ENCODE measurements around the gene KCNIP1.

DNA sequence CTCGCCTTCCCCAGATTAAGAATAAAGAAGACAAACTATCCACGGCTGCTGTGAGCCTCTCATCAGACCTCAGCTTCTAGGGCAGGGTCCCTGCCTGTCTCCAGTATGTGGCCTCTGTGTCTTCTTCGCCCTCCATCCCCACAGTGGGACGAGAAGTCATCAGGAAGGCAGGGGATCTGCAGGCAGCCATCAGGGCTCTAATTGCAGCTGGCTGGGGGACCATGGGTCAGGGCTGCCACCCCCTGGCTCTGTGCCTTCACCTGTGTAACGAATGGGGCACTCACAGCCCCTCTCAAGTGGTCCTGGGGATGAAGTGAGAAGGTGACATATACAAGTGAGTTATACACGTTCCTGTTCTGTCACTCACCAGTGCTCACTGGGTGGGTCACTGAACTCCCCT is 139.8 kb downstream of the KCNIP1 start:
- TF ChIP-seq SP1 (CRISPR knock-in tag; IDR thresholded peaks at IDR 0.05) (no peak), ETS1 (conservative IDR thresholded peaks at IDR 0.05; ENCODE audit: control insufficient read depth, low read depth, low read length) (no peak), CHD2 (IDR thresholded peaks at IDR 0.05; ENCODE audit: low read depth, low read length) (no peak), JUN (IDR thresholded peaks at IDR 0.05; ENCODE audit: borderline replicate concordance, low read depth, low read length) (no peak), JUN (CRISPR knock-in tag; IDR thresholded peaks at IDR 0.05; ENCODE audit: borderline replicate concordance) (no peak), ZNF143 (CRISPR knock-in tag; IDR thresholded peaks at IDR 0.05) (no peak), CHD4 (IDR thresholded peaks at IDR 0.05; ENCODE audit: insufficient read depth, insufficient replicate concordance, low read depth, low read length, poor library complexity, severe bottlenecking) (no peak), NFIC (IDR thresholded peaks at IDR 0.05) (no peak), NRF1 (conservative IDR thresholded peaks at IDR 0.05 in 1 of 2, IDR thresholded peaks at IDR 0.05 in 1 of 2) (no peak), BRCA1 (IDR thresholded peaks at IDR 0.05) (no peak), BRCA1 (CRISPR knock-in tag; IDR thresholded peaks at IDR 0.05) (no peak), PRPF4 (IDR thresholded peaks at IDR 0.05; ENCODE audit: insufficient read depth, low read depth, low read length, poor library complexity, severe bottlenecking) (no peak), ZNF384 (IDR thresholded peaks at IDR 0.05; ENCODE audit: low read depth, low read length) (no peak)
- TF ChIP-seq, protein P1, sequence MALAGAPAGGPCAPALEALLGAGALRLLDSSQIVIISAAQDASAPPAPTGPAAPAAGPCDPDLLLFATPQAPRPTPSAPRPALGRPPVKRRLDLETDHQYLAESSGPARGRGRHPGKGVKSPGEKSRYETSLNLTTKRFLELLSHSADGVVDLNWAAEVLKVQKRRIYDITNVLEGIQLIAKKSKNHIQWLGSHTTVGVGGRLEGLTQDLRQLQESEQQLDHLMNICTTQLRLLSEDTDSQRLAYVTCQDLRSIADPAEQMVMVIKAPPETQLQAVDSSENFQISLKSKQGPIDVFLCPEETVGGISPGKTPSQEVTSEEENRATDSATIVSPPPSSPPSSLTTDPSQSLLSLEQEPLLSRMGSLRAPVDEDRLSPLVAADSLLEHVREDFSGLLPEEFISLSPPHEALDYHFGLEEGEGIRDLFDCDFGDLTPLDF (CRISPR knock-in tag; IDR thresholded peaks at IDR 0.05) = no peak
